ENCODE results near the gene DESI1.
"Not testable (repeated sequence)": the region's sequence is repeated elsewhere in the genome, so short reads cannot be mapped to it uniquely, and the experiment has no call there.

Gene DESI1

DNA sequence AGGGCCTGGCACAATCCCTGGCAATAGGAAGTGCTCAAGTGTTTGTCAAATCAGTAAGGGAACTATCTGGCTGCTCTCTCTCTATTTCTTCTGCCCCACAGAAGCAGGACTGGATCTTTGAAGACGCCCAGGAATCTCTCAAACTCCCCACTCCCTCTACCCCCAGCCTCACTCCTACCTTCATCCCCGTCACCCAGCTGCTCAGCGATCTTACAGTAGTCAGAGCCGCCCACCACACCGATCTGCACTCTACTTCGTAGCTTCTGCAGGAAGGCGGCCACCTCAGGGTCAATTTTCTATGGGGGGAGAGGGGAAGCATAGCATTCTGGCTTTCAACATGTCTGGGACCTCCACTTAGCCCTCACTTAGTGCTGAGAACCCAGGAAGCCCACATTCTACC, 34.9 kb downstream of the DESI1 start:
- DNase-seq (ENCODE audit: low spot score) = no peak

DNA sequence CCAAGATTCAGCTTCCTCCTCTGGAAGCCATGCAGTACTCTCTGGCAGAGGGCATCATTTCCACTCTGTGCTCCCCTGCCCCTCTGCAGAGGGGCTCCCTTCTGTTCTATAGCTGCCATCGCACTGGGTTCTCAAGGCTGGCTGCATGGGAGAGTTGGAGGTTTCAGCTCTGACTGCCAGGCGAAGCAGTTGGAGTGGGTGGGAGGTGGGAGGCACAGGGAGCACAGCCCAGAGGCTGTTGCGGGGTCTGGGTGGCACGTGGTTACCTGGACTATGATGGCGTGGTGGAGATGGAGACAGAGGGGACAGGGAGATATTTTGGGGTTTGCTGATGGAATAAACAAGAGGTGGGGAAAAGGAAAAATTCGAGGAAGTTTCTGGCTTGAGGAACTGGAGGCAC, 36.0 kb downstream of the DESI1 start:
- no peak for DNase-seq (ENCODE audit: low spot score)

DNA sequence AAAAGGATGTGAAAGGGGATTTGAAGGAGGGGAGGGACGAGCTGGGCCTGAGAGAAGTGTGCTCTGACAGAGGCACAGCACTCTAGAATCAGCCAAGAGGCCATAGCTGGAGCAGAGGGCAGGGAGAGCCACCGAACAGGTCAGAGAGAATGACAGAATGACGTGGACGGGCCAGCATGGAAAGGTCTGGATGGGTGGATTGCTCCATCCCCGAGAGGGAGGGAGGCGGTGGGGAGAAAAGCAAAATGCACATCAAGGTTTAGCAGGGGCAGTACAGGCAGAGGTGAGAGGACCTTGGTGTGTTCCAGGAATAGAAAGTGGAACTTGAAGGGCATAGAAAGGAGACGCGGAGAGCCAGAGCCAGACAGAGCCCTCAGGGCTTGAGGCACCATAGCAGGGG, 38.1 kb downstream of the DESI1 start:
- no peak for DNase-seq (ENCODE audit: low spot score)

DNA sequence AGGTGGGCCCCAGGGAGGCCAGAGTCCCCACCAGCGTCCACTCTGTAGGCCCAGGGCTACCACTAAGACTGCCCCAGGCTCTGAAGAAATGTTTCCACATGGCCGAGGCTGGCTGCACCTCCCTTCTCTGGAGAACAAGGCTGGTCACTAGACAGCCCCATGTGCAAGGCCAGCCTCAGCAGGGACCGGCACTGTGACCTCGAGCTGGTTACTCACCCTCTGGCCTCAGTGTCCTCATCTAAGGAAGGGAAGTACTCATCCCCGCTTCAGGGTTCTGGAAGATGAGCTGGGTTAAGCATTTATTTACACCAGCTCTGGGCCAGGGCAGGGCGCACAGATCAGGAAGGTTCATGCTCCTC, 40.9 kb downstream of the DESI1 start:
- DNase-seq (ENCODE audit: low spot score) = no peak

DNA sequence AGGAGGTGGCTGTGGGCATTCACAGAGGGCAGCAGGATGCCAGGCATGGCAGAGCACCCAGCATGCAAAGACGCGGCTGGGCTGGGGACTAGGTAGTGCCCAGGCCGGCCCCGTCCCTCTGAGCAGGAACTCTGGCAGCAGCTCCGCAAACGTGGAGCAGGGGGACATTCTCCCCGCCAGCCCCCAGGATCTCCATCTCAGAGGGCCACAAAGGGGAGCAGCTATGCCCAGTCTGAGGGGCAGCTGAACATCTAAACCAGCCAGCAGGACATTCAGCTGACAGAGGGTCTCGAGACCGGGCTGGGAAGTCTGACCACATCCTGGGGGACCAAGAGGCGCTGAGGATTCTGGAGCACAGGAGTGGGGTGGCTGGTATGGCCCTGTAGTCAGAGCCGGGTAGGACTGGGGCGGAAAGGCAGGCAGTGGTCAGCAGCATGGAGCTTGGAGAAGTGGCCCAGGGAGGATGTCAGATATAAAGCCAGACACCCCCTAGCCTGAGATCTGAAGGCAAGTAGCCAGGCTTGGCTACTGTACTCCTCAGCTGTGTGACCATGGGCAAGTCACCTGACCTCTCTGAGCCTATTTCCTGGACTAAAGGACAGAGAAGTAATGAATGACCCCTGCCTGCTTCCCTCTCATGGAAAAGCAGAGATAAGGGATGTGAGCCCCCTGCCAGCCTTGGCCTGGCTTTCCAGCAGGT, 41.4 kb downstream of the DESI1 start:
- no peak for DNase-seq (ENCODE audit: low spot score)

DNA sequence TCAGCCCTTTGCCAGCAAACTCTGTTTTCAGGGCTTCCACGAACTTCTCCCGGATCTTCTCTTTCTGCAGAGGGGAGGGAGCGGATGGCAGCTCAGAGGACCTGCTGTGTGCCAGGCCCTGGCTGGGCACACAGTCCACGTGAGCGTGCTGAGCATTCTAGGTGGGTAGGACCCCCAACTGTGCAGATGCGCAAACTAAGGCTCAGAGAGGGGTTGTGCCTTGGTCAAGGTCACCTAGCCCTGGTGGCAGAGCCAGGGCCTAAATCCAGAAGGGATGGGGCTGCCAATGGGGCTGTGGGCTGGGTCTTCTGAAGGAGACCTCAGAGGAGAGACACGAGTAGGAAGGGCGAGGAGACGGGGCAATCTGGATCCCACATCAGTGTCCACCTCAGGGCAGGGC, 42.0 kb downstream of the DESI1 start:
- DNase-seq (ENCODE audit: low spot score) = no peak

DNA sequence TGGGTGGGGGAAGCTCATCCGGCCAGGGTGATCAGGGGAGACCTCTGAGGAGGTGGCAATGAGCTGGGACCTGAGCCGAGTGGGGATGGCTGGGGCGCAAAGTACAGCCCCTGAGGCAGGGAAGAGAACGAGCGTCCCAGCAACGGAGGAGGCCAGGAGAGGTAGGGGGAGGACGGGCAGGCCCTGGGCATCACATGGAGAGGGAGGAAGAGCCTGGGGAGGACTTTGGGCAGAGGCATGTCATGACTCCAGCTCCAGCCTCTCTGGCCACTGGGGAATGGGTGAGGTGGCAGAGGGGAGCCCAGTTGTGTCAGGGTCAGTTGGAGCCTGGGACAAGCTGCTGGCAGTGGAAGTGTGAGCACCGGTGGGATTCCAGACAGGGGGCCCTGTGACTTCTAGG, 42.7 kb downstream of the DESI1 start:
- no peak for DNase-seq (ENCODE audit: low spot score)

DNA sequence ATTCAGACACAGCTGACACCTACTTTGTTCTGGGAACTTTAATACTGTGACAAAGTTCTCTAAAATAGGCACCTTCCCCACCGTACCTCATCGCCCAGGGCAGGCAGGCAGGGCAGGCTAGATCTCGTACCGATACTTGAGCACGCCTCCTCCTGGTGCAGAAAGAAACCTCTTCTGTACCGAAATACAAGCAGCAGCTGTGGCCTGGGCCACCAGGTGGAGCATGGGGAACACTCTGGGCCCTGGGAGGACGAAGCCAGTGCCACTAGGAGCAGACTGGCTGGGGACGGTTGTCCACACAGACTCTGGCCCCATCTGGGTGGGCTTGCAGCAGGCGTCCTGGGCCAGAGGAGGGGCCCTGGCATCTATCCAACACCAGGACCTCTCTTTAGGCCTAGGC, 44.0 kb downstream of the DESI1 start:
- no peak for DNase-seq (ENCODE audit: low spot score)

DNA sequence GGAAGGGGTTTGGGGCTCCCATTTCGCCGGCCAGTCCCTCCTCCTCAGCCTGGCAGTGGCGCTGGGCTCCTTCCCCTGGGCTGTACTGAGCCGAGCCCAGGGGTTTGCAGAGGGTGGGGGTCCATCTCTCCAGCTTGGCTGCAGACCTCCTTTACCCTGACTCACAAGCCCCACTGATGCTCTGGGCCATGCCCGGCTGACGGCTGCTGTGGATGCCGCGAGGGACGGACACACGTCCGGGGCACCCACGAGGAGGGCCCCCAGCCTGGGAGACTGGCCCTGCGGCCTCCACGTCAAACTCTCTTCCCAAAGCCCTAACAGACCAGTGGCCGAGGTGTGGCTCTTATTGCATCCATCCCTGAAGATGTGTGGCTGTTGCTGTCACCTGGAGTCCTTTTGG, 45.3 kb downstream of the DESI1 start:
- DNase-seq (ENCODE audit: low spot score) = no peak

DNA sequence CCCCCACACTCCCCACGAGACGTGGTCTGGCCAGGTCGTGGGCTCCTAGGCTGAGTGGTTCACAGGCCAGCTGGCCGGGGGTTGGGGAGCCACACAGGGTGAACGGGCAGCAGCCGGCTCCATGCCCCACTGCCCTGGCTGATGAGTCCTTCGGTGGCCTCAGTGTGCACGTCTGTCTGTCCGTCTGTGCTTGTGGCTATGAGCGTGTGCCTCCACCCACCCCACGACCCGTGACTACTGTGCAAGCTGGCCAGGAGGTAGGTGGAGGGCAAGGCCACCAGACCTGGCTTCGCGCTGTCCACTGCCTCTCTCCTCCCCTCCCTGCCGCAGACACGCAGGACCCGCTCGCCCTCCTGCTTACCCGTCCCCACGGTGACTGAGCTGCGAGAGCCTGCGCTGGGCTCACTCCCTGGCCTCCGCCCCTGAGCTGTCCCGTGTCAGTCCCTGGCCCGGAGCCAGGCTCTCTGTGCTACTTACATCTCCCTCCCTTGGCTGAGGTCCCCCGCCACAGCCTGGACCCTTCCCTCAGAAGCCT, 45.9 kb downstream of the DESI1 start:
- DNase-seq (ENCODE audit: low spot score) = no peak

DNA sequence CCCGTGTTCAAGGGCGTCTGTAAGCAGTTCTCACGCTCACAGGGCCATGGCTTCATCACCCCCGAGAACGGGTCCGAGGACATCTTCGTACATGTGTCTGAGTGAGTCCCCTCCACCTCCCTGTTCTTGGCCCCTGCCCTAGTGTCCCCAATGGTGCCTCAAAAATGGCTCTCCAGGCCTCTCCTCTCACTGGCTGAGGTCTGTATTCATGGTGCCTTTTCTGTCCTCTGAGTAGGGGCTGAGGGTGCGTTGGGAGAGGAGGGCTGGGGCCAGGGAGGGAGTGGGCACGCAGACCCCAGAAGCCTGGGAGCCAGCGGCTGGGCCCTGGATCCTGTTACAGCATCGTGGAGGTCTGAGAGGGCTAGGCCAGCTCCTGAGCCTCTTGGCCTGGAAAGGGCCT, 47.2 kb downstream of the DESI1 start:
- DNase-seq (ENCODE audit: low spot score) = no peak

DNA sequence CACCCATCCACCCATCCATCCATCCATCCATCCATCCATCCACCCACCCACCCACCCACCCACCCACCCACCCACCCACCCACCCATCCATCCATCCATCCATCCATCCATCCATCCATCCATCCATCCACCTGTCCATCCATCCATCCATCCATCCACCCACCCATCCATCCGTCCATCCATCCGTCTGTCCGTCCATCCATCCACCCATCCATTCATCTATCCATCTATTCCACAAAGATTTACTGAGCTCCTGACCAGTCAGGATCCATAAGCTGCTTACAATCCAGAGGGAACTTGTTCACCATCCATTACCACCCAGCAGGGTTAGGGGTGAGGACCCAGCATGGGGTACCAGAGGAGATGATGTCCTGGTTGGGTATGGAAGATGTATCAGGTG, 48.5 kb downstream of the DESI1 start:
- not testable (repeated sequence) for DNase-seq (ENCODE audit: low spot score)

DNA sequence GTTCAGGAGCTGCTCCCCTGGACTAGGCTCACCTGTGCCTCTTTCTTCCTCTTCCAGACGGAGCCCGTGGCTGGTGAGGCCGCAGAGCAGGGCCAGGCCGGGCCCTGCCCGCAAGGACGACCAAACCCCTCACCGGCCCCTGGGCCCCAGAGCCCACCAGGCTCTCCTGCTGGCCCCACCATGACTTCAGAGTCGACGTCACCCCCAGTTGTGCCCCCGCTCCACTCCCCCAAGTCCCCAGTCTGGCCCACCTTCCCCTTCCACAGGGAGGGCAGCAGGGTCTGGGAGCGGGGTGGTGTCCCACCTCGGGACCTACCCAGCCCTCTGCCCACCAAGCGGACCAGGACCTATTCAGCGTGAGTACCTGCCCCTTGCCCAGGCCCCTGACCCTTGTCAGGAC, 49.1 kb downstream of the DESI1 start:
- no peak for DNase-seq (ENCODE audit: low spot score)

DNA sequence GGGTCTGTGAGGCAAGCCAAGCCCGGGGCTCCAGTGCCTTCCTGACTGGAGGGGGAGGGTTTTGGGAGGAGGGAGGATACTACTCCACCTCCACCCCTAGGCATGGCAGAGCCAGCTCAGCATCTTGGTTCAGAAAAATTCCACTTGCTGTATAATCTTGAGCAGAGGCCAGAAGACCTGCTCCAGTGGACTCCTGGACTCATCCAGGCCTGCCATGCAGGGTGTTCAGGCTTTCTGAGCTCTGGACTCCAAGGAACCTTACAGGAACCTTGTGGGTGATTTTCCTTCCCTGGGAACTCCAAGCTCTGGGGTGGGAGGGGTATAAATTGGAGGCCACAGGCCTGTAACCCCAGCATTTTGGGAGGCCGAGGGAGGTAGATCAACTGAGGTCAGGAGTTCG, 50.6 kb downstream of the DESI1 start:
- no peak for DNase-seq (ENCODE audit: low spot score)

DNA sequence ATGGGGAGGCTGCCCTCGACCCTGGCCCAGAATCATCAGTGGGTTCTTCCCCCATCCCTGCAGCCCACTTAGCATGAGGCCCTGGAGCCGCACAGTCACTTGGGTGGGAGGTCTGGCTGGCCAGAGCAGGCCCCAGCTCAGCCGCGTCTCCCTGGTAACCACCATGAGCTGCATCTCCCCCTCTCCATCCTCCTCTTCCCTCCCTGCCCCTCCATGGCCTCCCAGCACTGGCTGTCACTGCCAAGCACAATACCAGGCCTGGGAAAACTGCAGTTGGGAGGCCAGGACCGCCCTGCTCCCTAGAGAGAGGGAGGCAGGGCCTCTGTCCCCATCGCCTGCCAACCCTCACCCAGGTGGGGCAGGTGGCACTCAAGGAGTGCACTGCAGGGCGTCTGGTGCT, 52.0 kb downstream of the DESI1 start:
- no peak for DNase-seq (ENCODE audit: low spot score)

DNA sequence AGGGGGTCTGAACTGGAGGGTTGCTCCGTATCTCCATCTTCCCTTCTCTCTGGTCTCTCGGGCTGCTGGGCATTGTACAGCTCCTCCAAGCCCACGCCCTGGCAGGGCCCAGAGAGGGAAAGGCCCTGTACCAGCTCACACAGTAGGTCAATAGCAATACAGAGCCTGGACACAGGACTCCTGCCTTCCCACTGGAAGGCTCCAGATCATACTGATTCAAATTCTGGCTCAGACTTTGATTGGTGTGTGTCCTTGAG, 53.4 kb downstream of the DESI1 start:
- DNase-seq (ENCODE audit: low spot score) = no peak

DNA sequence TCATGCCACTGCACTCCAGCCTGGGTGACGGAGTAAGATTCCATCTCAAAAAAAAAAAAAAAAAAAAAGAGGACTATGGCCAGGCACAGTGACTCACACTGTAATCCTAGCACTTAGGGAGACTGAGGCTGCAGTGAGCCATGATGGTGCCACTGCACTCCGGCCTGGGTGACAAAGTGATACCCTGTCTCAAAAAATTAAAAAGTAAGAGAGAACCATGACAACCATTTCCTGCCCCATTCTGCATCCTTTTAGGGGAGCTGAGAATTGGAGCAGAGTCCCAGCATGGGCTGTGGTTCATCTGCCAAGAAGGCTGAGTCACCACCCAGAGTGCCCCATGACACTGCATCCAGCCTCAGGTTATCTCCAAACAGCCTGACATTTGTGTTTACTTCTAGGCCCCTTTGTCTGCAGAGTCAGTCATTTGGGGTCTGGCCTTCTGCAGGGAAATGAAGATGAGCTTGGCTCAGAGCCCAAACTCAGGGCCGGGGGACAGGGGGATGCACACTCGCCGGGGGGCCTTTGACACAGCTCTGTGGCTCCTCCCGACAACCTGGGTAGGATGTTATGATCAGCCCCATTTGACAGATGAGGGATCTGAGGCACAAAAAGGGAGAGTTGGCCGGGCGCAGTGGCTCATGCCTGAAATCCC, 55.3 kb downstream of the DESI1 start:
- no peak for DNase-seq (ENCODE audit: low spot score)

DNA sequence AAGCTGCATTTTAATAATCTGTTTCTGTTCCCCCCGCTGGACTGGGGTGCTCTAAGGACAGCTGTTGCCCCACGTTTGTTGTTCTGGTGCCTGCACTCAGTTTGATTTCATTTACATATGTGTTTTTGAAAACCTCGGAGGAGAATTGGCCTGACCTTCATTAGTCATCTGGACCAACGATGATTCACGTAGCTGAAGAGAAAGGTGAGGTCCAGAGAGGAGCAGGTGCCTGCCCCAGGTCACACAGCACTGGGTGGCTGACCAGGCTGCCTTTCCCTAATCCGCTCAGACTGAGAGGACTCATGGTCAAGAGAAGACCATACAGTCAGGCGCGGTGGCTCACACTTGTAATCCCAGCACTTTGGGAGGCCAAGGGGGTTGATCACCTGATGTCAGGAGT, 56.3 kb downstream of the DESI1 start:
- DNase-seq (ENCODE audit: low spot score) = no peak

DNA sequence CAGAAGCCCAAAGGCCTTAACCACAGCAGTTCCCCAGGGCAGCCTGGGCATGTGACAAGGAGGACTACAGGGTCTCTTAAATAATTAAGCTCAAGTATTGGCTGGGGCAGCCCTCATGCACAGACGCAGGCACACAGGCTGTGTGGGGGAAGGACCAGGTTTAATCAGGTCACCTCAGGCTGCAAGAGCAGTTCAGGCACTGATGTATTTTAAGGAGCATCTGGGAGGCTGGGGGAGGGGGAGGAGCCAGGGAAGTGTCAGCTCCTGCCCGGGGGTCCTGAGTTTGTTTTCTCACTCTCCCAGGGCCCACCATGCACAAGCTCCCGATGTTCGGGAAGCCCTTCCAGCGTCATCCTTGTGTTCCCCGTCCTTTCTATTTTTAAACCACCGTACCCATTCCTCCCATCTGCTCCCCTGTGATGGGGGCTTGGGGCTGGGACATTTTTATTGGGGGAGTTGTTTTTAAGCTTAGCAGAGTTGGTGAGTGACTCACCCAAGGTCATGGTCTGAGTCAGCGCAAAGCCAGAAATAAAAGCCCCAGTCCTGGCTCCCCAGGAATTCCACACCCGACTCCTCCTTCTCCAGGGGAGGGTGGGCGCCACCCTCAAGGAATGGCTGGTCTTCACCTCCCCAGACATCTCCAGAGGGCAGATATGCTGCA, 57.7 kb downstream of the DESI1 start:
- DNase-seq (ENCODE audit: low spot score) = no peak

DNA sequence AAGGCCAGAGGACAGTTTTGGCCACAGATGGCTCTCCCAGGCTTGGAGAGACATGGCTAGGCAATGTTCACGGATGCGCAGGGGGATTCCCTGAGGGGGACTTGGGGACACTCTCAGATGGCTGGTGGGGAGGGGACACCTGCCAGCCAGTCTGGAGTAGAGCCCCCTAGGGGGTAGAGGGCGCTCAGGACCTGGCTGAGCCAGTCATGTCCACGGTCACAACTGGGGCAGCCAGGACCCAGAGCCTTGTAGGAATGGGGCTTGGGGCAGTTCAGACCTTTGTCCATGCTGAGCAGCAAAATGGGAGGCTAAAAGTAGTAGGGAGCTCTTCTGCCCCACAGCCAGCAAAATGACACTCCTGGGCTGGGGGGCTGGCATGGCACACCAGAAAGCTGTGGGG, 58.4 kb downstream of the DESI1 start:
- no peak for DNase-seq (ENCODE audit: low spot score)

DNA sequence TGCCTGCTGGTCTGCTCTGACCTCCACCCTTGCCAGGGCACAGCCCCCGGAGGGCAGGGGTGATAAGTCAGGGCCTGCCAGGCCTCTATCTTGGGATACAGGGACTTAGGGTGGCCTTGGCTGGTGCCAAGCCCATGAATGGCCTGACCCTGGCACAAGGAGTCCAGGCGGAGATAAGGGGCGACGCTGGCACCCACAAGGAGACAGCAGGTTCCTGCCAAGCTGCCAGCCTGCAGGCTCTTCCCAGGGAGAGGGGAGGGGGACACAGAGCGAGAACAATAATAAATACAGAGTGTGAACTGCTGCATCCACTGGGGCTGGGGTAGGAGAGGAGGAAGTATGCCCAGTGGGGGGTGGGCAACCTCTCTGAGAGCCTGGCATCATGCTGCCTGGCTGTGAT, 59.1 kb downstream of the DESI1 start:
- no peak for DNase-seq (ENCODE audit: low spot score)

DNA sequence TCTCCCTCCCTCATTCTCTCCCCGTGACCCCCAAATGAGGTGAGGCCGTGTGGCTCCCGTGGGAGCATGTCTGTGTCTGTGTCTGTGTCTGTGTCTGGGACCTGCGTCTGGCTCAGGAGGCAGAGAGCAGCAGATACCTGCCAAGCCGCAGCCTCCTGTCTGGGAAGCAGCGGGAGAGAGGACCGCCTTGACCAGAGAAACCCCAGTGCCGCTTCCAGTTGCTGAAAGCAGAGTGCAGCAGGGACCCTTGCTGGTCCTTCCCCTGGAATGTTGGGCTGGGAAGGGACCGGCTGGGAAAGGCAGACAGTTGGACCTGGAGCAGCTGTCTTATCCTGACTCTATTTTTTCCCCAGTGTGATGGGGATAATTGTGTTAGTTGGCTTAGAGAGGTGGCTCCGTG, 59.5 kb downstream of the DESI1 start:
- no peak for DNase-seq (ENCODE audit: low spot score)

DNA sequence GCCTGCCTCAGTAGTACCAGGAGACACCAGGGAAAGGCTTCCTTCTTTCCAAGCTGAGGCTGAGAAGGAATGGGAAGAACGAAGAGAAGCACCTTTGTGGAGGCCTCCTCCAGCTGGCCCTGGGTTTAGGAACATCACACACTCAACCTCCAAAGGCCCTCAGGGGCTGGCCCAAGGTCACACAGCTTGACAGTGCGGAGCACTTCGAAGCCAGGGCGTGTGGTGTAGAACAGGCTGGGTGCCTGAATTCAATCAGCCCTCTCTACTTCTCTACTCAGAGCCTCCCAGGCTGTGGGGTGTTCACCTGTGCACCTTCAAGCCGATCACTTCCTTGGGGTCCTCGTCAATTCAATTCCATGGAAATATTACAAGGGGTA, 60.8 kb downstream of the DESI1 start:
- DNase-seq (ENCODE audit: low spot score) = no peak

DNA sequence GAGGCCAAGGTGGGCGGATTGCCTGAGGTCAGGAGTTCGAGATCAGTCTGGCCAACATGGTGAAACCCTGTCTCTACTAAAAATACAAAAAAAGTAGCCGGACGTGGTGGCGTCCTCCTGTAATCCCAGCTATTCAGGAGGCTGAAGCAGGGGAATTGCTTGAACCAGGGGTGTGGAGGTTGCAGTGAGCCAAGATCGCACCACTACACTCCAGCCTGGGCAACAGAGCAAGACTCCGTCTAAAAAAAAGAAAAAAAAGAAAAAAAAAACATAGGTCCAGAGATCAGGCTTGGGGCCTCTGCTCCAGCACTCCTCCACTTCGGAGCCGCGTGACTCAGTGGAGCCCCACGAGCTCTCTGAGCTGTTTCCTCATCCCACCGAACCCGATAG, 62.6 kb downstream of the DESI1 start:
- DNase-seq (ENCODE audit: low spot score) = not testable (repeated sequence)
